Mucosa of gallbladder (tissue), 1 donor: ENCODE results near the gene IRX4. TPM values are rescaled to one million over a fixed set of nuclear protein-coding genes. Genes with fewer than 3 reads are reported as not detected.
"Not testable (repeated sequence)": the region's sequence is repeated elsewhere in the genome, so short reads cannot be mapped to it uniquely, and the experiment has no call there.

Source experiments
- DNase-seq: peaks from one replicate; pipeline ENCODE4 v3.0.0-alpha.2; 2020; ENCODE audit warnings: low spot score
- total RNA-seq: library from RNA; stranded (reverse); gene quantifications from one replicate; pipeline ENCODE4 v1.2.1, GENCODE V29; 2021
- donor health status: DM: no; HTN: no; CAD: no.

The IRX4 gene
- total RNA-seq, 1 donor from 2014 or later = not detected

DNA sequence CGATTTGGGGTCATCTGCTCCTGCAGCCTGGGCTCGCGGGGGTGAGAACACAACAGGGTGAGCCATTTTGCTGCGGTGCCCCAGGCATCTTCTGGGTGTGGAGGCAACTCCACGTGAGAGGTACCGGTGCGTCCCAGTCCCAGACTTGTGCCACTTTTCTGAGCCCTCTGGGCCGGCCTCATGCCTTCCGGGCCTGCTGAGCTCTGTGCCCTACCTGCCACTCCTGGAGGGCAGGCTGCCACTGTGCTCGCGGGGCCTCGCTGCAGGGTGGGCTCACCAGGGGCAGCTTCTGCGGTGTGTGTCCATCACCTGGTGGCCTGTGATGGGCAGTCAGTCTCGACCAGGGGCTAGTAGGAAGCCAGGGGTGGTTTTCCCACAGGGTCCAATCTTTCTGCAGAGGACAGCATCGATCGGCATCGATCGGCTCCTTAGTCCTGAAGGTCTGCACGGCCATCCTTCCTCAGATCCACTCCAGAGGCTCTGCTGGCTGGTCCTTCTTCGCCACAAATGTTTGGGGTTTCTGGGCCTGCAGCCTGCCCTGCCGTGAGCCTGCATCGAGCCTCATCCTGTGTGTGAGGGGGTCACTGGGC, 22.6 kb downstream of the IRX4 start:
- no peak for DNase-seq

DNA sequence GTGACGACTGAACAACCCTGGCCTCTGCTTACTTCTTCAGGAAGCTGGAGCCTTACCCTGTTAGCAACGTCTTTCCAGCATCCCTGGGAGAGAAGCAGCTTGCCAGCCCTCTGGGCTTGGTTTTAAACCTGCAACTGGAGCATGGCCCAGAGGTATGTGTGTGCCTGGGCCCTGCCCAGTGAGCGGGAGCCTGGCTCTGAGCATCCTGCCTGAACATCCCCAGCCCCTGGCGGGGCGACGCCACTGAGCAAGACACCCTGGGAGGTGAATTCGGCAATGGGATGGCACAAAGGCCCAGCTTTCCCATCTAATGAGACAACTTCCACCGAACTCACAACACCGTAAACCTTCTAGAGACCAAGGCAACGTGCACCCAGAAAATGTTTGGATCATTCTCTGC, 23.6 kb downstream of the IRX4 start:
- no peak for DNase-seq

DNA sequence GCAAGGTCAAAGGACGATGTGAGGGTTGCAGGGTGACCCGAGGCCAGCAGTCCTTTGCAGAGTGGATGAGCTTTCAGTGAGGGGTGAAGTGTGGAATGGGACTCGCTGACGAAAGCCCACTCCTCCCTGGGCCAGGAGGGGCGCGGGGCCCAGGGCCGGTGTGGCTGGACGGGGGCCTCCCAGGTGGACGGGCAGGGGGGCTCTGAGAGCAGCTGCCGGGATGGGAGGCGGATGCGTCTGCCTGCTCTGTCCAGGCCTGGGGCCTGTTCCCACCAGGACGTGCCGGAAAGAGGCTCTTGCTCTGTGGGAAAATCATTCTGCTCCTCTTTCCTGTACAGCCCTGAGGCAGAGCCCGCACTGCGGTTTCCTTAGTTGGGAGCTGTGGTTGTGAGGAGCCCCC, 24.3 kb downstream of the IRX4 start:
- no peak for DNase-seq

DNA sequence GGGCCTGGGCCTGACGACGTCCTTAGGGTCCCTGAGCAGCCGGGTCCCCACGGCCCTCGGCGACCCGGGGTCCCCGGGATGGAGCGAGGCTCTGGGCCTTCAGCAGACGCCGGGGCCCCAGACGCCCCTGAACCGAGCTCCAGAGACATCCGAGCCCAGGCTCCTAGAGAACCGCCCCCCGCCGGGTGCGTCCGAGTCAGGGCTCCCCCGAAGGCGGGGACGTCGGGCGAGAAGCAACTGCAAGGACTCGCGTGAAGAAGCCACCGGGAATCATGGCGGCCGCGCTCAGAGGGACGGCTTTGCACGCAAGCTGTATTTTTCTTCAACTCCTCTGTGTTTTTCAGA, 25.5 kb downstream of the IRX4 start:
- DNase-seq = no peak

DNA sequence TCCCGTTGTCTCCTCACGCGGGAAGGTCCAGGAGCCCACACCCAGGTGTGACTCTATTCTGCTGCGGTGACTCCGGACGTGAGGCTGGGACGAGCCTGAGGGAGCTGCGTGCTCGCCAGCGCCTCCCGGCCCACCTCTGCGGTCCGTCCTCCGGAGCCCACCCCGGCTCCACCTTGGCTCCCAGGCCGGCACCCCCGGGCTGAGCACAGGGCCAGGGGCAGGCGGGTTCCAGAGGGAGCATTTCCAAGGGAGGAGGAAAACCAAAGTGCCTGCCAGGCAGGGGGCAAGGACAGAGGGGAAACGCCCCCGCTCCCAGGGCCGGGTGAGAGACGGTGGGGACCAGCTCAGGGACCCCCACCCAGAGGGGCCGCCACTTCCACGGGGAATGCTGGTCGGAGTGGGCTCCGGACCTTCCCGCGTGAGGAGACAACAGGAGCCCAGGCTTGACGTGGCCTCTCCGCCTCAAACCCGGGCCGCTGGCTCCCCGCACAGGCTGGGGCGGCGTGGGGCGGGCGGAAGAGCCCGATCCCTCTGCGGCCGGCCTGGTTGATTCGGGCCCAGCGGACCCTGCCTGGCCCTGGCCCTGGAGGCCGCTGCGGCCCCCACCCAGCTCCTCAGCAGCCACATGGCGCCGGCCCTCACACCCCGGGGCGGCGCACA, 26.0 kb downstream of the IRX4 start:
- DNase-seq = no peak

DNA sequence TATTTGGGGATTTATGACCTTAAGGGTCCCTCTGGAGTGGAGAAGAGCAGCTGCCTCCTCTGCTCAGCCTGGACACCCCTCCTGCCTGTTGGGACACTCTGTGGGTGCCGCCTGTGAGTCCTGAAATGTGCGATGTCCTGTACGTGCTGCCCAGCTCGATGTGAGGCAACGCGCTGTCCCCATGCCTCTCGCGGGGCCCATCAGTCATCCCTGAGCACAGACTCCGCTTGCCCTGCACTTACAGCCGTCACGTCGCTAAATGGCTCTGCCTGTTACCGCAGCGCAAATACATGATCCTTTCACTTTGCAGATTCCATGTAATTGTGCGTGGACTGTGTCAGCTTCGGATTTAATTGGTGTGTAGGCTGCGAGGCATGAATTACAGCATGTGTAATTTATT, 27.1 kb downstream of the IRX4 start:
- no peak for DNase-seq

DNA sequence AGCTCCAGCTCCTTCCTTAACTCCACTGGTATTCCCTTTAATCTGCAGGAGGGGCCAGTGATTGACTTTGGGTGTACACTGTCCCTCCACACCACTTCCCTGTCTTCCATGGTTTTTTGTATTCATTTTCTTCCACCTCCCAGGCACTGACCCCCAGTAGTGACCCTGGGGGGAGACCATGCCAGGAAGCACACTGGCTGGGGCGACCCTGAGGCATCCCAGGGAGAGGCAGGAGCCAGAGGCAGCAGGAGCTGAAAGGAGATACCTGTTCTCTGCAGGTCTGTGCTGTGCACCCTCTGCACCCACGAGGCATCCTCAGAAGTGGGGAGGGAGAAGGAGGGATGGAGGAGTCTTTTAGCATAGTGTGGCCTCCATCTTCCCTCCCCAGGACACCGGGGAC, 27.6 kb downstream of the IRX4 start:
- DNase-seq = no peak

DNA sequence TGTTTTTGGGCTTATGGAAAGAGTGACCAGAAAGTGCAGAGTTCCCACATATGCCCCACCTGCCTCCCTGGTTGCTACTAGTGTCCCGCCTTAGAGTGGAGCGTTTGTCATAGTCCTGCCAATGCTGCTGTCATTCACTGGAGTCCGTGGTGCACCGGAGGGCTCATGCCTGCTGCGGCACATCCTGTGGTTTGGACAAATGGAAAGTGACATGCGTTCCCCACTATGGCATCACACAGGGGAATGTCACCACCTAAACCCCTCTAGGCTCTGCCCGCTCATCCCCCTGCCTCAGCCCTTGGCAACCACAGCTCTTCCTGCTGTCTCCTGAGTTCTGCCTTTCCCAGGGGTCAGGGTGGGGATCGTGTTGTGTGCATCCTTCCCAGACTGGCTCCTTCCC, 29.2 kb downstream of the IRX4 start:
- DNase-seq = no peak

DNA sequence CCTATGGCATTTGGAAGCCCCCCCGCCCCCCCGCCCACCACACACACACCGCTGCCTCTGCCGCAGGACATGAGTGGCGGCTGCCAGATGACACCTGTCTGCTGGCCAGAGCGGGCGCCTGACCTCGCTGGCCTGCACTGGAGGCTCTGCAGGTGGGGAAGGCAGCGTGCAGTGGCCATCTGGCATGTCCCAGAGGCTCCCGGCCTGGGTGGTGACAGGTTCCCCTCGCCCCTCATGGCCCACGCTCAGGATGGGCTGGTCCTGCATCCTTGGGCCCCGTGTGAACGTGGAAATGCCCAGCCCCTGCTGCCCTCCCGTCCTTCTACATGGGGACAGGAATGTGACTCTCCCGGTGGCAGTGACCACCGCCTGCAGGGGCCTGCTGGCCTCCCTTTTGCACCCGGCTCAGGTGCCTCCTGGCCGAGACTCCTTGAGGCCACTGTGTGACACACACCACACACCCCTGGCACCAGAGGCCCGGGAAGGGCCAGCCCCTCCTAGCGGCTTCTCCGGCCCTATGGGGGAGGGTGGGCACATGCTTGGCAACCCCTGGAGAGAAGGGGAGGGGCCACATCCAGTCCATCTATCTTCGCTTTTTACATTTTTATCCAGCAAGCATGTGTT, 30.3 kb downstream of the IRX4 start:
- no peak for DNase-seq

DNA sequence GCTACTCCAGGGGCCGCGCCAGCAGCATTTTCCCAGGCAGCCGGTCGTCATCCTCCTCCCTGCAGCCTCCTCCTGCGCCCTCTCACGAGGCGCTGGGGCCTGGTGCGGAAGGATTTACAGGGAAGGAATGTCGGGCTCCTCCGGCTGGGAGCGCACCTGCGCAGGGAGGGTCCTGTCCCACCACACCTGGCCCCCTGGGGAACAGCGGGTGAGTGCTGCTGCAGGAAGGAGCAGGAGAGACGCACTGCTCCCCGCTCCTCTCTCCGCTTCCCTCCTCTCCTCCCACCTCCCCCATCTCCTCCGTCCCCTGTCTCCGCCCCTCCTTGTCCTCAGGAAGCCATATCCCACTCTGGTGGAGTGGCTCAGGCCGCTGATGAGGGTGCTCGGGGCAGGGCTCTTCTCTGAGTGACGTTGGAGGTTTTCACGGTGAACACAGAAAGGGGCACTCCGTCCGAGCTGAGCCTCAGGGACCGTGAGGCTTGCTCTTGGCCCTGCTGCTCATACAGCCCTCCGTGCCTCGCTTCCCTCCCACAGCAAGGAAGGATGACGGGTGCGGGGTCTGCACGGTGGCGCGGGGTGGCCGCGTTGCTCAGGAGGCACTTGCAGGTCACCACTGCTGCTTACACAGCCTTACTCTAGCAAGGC, 31.3 kb downstream of the IRX4 start:
- no peak for DNase-seq

DNA sequence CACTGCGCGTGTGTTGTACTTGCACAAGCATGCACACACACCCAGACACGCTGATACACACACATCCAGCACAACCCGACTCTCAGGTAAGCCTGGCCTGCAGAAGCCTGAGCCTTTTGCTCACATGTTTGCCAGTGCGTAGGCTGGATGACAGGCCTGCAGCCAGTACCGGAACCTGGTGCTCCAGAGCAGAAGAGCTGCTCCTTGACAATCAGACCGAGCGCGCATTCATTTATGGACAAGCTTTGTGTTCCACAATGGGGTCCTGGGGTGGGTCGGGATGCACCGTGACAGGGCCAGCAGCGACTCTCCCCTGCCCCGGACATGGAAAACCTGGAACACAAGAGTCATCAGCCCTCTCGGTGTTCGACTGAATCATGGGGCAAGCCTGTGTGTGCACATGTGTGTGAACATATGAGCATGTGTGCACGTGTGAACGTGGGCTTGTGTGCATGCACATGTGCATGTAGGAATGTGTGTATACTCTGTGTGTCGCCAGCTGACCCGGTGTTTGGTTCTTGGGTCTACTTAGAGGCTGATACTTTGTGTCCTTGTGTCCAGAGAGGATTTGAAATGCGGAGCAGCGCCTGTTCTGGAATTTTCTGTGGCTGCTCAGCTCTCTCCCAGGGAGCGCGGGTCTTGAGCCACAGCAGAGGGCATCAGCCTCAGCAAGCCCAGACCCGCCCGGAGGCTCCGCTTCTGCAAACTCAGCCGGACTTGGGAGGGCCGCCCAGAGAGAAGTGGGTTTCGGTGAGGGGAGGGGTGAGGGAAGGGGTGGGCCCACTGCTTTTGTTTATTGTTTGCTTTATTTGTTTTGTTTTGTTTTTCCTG, 32.2 kb downstream of the IRX4 start:
- DNase-seq = no peak

DNA sequence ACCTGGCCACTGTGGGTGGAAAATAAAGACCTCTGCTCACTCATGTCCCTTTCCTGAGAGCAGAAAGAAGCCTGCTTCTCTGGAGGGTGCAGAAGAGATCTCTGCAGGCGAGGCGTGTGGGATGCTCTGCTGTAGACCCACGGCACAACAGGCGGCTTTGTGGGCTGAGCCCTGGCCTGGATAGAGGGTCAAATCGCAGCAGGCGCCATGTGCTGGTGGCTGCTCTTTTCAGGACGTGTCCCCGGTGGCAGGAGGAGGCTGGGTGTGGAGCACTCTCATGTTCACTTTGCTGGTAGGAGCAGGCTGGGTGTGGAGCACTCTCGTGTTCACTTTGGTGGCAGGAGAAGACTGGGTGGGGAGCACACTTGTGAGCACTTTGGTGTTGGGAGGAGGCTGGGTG, 35.1 kb downstream of the IRX4 start:
- DNase-seq = no peak

DNA sequence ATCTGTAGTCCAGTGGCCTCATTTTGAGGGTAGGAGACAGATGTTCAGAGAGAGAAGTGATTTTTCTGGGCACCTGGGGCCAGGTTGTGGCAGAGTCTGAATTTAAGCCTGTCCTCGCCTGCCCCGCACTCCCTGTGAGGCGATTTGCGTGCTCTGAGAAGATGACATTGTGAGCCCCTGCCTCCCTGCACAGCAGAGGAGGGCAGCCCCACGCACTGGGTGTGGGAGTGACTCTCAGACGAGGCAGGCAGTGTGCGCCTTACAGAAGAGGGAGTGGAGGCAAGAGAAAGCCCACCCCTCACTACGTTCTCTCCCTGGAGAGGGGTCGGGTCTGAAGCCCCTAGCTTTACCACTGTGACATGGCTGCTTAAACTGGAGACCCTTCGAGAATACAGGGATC, 35.7 kb downstream of the IRX4 start:
- no peak for DNase-seq

DNA sequence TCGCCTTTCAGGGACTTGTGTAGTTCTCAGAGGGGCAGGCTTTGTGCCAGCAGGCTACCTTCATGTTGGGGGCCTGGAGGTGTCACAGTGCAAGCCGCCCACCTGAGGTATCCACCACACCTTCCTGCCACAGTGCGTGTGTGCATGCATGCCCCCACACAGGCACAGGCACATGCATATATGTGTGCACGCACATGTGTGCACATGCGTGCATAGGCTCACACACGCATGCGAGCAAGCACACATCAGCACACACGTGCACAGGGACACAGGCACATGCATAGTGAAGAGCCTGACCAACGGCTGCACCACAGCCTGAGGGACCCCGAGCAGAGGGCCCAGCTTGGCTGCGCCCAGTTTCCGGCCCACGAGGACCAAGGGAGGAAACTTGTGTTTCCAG, 36.1 kb downstream of the IRX4 start:
- no peak for DNase-seq

DNA sequence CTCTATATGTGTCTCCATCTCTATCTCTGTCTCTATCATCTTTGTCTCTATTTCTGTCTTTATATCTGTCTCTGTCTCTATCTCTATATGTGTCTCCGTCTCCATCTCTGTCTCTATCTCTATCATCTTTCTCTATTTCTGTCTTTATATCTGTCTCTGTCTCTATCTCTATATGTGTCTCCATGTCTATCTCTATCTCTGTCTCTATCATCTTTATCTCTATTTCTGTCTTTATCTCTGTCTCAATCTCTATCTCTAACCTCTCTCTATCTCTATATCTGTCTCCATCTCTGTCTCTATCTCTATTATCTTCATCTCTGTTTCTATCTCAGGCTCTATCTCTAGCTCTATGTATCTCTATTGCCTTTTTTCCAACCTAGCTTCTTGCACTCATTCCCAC, 37.0 kb downstream of the IRX4 start:
- DNase-seq = no peak

DNA sequence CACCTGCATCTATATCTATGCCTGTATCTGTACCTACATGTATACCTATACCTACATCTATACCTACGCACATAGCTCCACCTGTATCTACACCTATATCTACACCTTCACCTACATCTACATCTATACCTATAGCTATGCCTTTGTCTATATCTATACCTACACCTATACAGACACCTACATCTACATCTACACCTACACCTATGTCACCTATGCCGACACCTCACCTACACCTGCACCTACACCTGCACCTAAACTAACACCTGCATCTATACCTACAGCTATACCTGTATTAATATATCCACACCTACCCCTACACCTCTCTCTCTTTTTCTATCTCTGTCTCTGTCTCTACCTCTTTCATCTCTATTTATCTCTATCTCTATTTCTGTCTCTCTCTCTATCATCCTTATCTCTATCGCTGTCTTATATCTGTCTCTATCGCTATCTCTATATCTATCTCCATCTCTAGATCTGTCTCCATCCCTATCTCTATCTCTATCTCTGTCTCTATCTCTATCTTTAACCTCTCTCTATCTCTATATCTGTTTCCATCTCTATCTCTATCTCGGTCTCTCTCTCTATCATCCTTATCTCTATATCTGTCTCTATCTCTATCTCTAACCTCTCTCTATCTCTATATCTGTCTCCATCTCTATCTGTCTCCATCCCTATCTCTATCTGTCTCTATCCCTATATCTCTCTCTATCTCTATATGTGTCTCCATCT, 37.9 kb downstream of the IRX4 start:
- DNase-seq = no peak

DNA sequence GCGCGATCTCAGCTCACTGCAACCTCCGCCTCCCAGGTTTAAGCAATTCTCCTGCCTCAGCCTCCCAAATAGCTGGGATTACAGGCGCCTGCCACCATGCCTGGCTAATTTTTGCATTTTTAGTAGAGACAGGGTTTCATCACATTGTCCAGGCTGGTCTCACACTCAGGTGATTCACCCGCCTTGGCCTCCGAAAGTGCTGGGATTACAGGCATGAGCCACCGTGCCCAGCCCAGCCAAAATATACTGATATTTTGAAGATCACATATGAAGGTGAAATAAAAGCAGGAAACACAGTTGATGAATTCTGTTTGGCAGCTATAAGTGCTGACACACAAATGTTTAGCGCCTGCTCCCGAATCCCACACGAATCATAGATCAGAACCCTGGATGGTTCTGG, 39.0 kb downstream of the IRX4 start:
- not testable (repeated sequence) for DNase-seq

DNA sequence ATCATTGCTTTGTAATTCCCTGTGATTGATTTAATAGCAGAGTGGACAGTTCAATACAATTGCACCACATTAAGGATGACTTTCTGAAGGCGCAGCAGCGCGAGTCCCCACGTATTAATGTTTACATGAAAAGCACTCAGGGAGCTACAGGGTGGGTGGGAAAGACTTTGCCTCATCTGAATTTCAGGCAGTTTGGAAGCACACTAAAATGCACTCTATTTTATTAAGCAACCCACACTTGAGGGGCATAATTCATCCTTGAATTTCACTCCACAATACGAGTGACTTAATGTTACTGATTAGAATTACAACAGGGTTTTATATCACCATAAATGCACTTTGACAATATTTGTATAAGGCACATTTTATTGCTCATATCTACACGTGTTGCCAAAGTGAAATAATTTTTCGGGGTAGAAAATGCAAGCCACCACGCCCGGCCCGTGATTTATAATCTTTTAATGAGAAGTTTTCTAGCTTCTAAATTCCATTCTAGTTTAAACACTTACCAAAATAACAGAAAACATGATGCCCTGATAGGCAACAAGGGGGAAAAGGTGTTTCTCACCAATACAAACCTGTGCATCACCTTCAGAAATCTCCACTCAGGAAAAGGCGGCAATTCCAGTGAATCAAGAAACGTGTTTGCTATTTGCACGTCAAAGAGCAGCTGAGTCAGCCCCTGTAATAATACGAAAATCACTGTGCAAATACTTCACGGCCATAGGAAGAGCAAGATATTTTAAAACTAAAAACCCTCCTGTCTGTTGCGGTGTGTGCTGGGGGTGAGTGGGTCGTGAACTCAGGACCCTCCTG, 40.5 kb downstream of the IRX4 start:
- no peak for DNase-seq

DNA sequence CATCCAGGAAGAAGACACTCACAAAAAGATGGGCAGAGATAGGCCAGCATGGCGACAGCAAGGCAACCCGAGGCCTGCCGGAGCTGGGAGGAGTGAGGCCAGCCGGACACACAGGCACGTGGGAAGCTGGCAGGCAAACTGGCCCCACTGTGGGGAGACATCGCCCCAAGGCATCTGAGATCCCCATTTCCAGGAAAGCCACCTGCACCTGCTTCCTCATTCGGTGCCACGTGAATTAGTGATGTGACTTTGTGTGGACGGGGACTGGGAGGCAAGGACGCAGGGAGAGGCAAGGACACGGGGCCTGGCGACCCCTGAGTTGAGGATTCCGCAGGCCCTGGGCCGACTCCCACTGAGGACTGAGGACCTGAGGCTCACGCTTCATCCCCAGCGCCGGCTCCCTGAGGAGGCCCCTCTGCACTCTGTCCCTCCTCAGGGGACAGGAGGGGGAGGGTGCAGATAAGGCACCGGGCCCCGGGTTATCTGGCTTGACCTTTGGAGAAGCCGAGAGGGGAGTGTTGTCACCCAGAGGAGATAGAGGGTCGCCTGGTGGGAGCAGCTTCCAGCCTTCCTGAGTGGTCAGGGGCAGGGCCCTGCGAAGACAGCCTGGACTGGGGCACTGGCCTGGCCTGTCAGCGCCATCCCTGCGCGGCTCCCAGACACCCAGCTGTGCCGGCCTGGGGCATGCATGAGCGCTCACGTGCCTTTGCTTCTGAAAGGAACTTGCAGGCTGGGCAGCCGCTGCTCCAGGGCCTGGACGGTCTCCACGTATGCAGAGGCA, 41.8 kb downstream of the IRX4 start:
- no peak for DNase-seq

DNA sequence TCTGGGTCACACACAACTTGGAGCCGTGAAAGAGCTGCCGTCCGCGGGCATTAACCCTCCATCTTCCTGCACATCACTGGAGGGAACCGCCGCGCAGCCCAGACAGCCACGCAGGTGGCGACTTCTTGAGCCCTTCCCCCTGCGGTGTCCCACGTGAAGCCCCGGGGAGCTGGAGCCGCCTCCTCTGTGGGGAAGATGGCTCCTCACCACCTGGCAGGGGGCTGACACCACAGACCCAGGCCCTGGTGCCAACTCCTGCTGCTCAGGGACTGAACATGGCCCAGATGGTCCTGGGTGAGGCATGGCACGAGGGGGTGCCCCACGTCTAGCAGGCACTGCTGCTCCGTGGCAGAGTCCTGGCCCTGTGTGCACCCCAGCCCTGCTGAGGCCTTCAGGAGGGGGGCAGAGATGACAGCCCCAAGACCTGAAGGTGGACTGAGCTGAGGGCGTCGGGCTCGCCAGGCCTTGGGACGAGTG, 42.6 kb downstream of the IRX4 start:
- DNase-seq = no peak
